K562 (cell line): ENCODE data around the gene RNF19B. TPM values are rescaled to one million over a fixed set of nuclear protein-coding genes. Genes with fewer than 3 reads are reported as not detected.

ENCODE experiments used
- ATAC-seq: fragments of 200-7000 bp; cut with Tn5 transposase; 3 replicates; pipeline ENCODE4 v1.9.1; 2020; ENCODE audit warnings: moderate library complexity
- BruUV-seq: library from RNA; stranded (reverse); fragments of 400-500 nt; replicated peaks from 2 replicates; lab custom pipeline; 2021; lab: Mats Ljungman, UMichigan
- CTCF ChIA-PET: fragments of 300-600 bp; formaldehyde crosslinking; extraction: SDS; loops from one replicate; lab custom pipeline; 2021; ENCODE audit warnings: low intra/inter-chr PET ratio; lab: Yijun Ruan, JAX
- POLR2A ChIA-PET: fragments of 300-600, 350-650 bp; sonication (Branson Sonifier 250); formaldehyde crosslinking; extraction: SDS; loops from one replicate; lab custom pipeline; 2021; ENCODE audit warnings: antibody characterized with exemption, inconsistent platforms; lab: Yijun Ruan, JAX
- DNase-seq, 4 experiments: peaks; one replicate each; pipeline versions ENCODE4 v3.0.0 to v3.0.0-alpha.2; 2011 to 2018; ENCODE audit warnings: low spot score in 3 of 4, mixed read lengths in 3 of 4; ENCODE audit errors: extremely low read depth in 1 of 4
- FAIRE-seq: peaks from 2 replicates; lab custom pipeline; 2011; peaks lifted over from hg19 to GRCh38; lab: Jason Lieb, UNC
- H2AFZ ChIP-seq: 2 replicates; pipeline ENCODE4 v1.6.0; 2011; ENCODE audit warnings: low read depth, low read length, control low read depth, inconsistent platforms
- H3K27ac ChIP-seq: fragments of 200-600 bp; 3 replicates; pipeline ENCODE4 v1.8.0; 2011; ENCODE audit warnings: low read depth, mild to moderate bottlenecking, control low read depth, inconsistent platforms, low read length, moderate library complexity, mixed read lengths; ENCODE audit errors: extremely low read depth
- H3K27me3 ChIP-seq, 2 experiments: fragments of 300-600 bp in 1 of 2; 2 replicates in 1 of 2; 3 replicates in 1 of 2; pipeline versions ENCODE4 v1.6.0 to v1.8.0; 2011; ENCODE audit warnings: inconsistent platforms in 2 of 2, low read length in 2 of 2, mild to moderate bottlenecking in 1 of 2, mixed read lengths in 1 of 2, moderate library complexity in 1 of 2; ENCODE audit not compliant: control insufficient read depth in 2 of 2, insufficient read depth in 2 of 2
- H3K36me3 ChIP-seq: fragments of 300-600 bp; 3 replicates; pipeline ENCODE4 v1.8.0; 2011; ENCODE audit warnings: mild to moderate bottlenecking, low read length, inconsistent platforms; ENCODE audit not compliant: control insufficient read depth, insufficient read depth
- H3K4me1 ChIP-seq, 2 experiments: fragments of 200-600 bp in 1 of 2; replicated peaks in 1 of 2; 2 replicates in 1 of 2; 3 replicates in 1 of 2; pipeline versions ENCODE4 v1.5.1 to v1.8.0; 2011; ENCODE audit warnings: inconsistent platforms in 2 of 2, low read length in 2 of 2, mild to moderate bottlenecking in 1 of 2, mixed read lengths in 1 of 2, moderate library complexity in 1 of 2; ENCODE audit not compliant: control insufficient read depth in 2 of 2, insufficient read depth in 2 of 2
- H3K4me2 ChIP-seq: 2 replicates; pipeline ENCODE4 v1.6.1; 2011; ENCODE audit warnings: low read length, control low read depth, inconsistent platforms, mixed read lengths; ENCODE audit not compliant: insufficient read depth
- H3K4me3 ChIP-seq: fragments of 200-600 bp; sonication (generic), shearing (Covaris generic); 2 replicates; pipeline ENCODE4 v1.5.1; 2016; ENCODE audit warnings: control low read depth, inconsistent platforms
- H3K79me2 ChIP-seq: fragments of 200-600 bp; 3 replicates; pipeline ENCODE4 v1.8.0; 2011; ENCODE audit warnings: low read length, inconsistent platforms; ENCODE audit not compliant: control insufficient read depth, insufficient read depth
- H3K9ac ChIP-seq, 2 experiments: 2 replicates each; pipeline versions ENCODE4 v1.6.0 to v1.6.1; 2011; ENCODE audit warnings: low read depth in 2 of 2, low read length in 2 of 2, control low read depth in 1 of 2, inconsistent platforms in 1 of 2, mild to moderate bottlenecking in 1 of 2, mixed read lengths in 1 of 2; ENCODE audit not compliant: insufficient read depth in 1 of 2
- H3K9me1 ChIP-seq: one replicate; pipeline ENCODE4 v1.6.0; 2011; ENCODE audit warnings: inconsistent platforms, mild to moderate bottlenecking, low read length, moderate library complexity; ENCODE audit not compliant: control insufficient read depth, insufficient read depth
- H3K9me3 ChIP-seq: replicated peaks from 2 replicates; pipeline ENCODE4 v1.5.1; 2011; ENCODE audit warnings: low read depth, low read length, inconsistent platforms; ENCODE audit not compliant: control insufficient read depth, insufficient read depth
- H4K20me1 ChIP-seq: replicated peaks from 2 replicates; pipeline ENCODE4 v1.6.1; 2011; ENCODE audit warnings: low read length, inconsistent platforms, mixed read lengths; ENCODE audit not compliant: control insufficient read depth, insufficient read depth
- ARID2 ChIP-seq: fragments of 450-650 bp; IDR thresholded peaks from 2 replicates; pipeline ENCODE4 v1.6.1; 2017; ENCODE audit warnings: antibody characterized with exemption, mild to moderate bottlenecking
- ATF1 ChIP-seq, 2 experiments: fragments of 450-650 bp in 1 of 2; IDR thresholded peaks; 2 replicates each; pipeline ENCODE4 v1.6.1; 2016; ENCODE audit warnings: missing compliant biosample characterization in 1 of 2, missing genetic modification characterization in 1 of 2
- GABPA ChIP-seq: fragments of 200-800 bp; sonication (Bioruptor generic); conservative IDR thresholded peaks from 2 replicates; pipeline ENCODE4 v1.6.1; 2016; ENCODE audit warnings: low read depth, missing genetic modification characterization, missing compliant biosample characterization
- HIVEP1 ChIP-seq: fragments of 250-450 bp; sonication (Bioruptor Pico); IDR thresholded peaks from 2 replicates; pipeline ENCODE4 v1.4.0; 2020; ENCODE audit warnings: mild to moderate bottlenecking
- LARP7 ChIP-seq: fragments of 450-650 bp; IDR thresholded peaks from 2 replicates; pipeline ENCODE4 v1.6.1; 2016
- NFE2L1 ChIP-seq: fragments of 450-650 bp; IDR thresholded peaks from 2 replicates; pipeline ENCODE4 v1.6.1; 2016; ENCODE audit warnings: missing genetic modification characterization, low read depth, mild to moderate bottlenecking, missing compliant biosample characterization, moderate library complexity, borderline replicate concordance
- NR2C1 ChIP-seq, 2 experiments: fragments of 450-650 bp; IDR thresholded peaks; 2 replicates each; pipeline ENCODE4 v1.6.1; 2017; ENCODE audit warnings: mild to moderate bottlenecking in 2 of 2, antibody characterized with exemption in 1 of 2, inconsistent platforms in 1 of 2, missing compliant biosample characterization in 1 of 2, missing genetic modification characterization in 1 of 2
- PHF21A ChIP-seq: fragments of 450-650 bp; IDR thresholded peaks from 2 replicates; pipeline ENCODE4 v1.6.1; 2017; ENCODE audit warnings: low read depth, borderline replicate concordance
- SRF ChIP-seq, 2 experiments: fragments of 250-450, 450-650 bp in 1 of 2; sonication (Bioruptor Pico) in 1 of 2; sonication (generic) in 1 of 2; formaldehyde crosslinking; IDR thresholded peaks; 2 replicates each; pipeline versions ENCODE4 v1.5.0 to v1.5.1; 2020 to 2022; ENCODE audit warnings: mild to moderate bottlenecking in 1 of 2, missing genetic modification reagents in 1 of 2
- ZBED1 ChIP-seq: IDR thresholded peaks from 2 replicates; pipeline ENCODE4 v1.6.1; 2014
- ZFP1 ChIP-seq: fragments of 450-650 bp; formaldehyde crosslinking; IDR thresholded peaks from 2 replicates; pipeline ENCODE4 v1.4.0; 2020; ENCODE audit warnings: mild to moderate bottlenecking, mixed read lengths
- ZNF668 ChIP-seq: fragments of 250-450 bp; sonication (Bioruptor Pico); IDR thresholded peaks from 2 replicates; pipeline ENCODE4 v1.8.0; 2022; ENCODE audit warnings: mild to moderate bottlenecking, inconsistent platforms
- WGBS: fragments of 100-300 bp; shearing (Covaris generic); methylation state at CpG from one replicate; pipeline ENCODE4 v1.1.6; 2016; ENCODE audit warnings: low coverage, mixed read lengths; ENCODE audit not compliant: insufficient coverage; ENCODE audit errors: missing lambda C conversion rate; 5-methylcytosine and 5-hydroxymethylcytosine counted together
- in situ Hi-C: fragments of 300-500 bp; cut with MboI; formaldehyde crosslinking; loops from 4 replicates; pipeline ENCODE4 v1.15.0; 2018; ENCODE audit warnings: inconsistent platforms, mixed read lengths
- intact Hi-C: fragments of 100-400 bp; cut with micrococcal nuclease; formaldehyde crosslinking; loops from 2 replicates; pipeline ENCODE4 v1.14.2; 2022
- polyA plus RNA-seq, 8 experiments: library from polyadenylated mRNA; depleted of rRNA in 4 of 8; stranded (reverse) in 5 of 8; unstranded in 3 of 8; fragments of >200 nt; fragmentation: Nextera tagmentation in 2 of 8; fragmentation: Illumina TruSeq in 1 of 8; extraction: Ambion mirVana in 2 of 8; extraction: Trizol in 1 of 8; gene quantifications; 2 replicates each; pipeline versions ENCODE4 v1.2.1 to v1.2.3, GENCODE V29; 2011 to 2014; ENCODE audit warnings: inconsistent platforms in 1 of 8, missing spikeins in 1 of 8
- total RNA-seq, 7 experiments: library from RNA; depleted of rRNA in 6 of 7; stranded (reverse); fragments of >200 nt in 6 of 7; fragmentation: Illumina TruSeq in 2 of 7; extraction: Trizol in 2 of 7; gene quantifications; 2 replicates each; pipeline versions ENCODE4 v1.2.1 to v1.2.3, GENCODE V29; 2011 to 2021; ENCODE audit warnings: low replicate concordance in 1 of 7
- TF ChIP-seq, protein P1 (sequence below), 2 experiments: fragments of 450-650 bp; formaldehyde crosslinking in 1 of 2; IDR thresholded peaks; 2 replicates each; pipeline versions ENCODE4 v1.4.0 to v1.6.1; 2014 to 2020; ENCODE audit warnings: mild to moderate bottlenecking in 2 of 2, borderline replicate concordance in 1 of 2, low read depth in 1 of 2

The RNF19B gene
- total and polyA plus RNA-seq, 9 of the 15 experiments (the other 6 are each of a cell fraction or from before 2014, with no cell fraction given): 2.6 to 14.9 (median 10.1) TPM

DNA sequence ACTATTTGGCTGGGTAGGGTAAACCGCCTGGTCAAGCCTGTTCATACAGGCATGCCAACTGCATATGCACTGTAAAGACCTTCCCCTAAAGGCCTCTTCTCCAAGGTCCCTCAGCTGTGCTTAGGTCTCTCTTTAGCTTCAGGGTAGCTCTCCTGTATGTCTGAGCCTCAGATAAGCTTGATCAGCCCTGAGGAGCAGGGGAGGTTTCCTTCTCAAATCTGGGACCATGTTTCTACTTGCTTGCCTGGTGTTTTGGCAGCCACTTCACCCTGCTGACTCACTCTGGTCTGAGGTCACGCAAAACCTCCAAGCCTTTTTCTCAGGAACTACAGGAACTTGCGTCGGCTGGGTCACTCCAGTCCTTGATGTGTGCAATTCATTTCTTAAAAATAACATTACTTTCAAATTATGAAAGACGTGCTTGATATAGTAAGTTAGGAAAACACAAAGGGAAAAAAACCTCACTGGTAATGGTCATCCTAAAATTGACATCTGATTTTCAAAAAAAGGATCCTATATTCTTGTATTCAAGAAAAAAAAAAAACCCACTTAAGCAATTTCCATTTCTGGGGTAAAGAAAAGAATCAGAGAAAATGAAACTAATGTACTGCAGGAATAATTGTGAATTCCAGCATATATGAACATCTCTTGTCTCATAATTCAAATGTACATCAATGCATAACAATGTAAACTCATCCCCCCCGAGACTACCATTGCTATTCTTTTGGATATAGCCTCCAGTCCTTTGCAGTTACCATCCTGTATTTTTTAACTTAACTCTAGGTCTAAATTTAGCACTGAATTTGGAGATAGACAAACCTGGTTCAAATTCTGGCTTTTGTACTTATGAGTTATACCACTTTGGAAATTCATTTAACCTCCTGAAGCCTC lies 24.8 kb upstream of the RNF19B start:
- peak; percentile 63 to 90 (median 70) for DNase-seq
- CTCF ChIA-PET: no interaction called here
- Histone ChIP-seq H2AFZ (no peak overlapping the region), H3K9me3 (no peaks in the 10 kb centered on the region), H3K4me1 (peaks cover 15 to 22% of the 10 kb centered on the region in 2 experiments), H3K36me3 (no peaks in the 10 kb centered on the region), H3K4me3 (no peak overlapping the region), H3K9me1 (no peaks in the 10 kb centered on the region), H3K79me2 (no peaks in the 10 kb centered on the region), H4K20me1 (no peaks in the 10 kb centered on the region; the same call in 1 of the 2 replicates), H3K4me2 (peak overlapping the region; percentile 27; the same call in 1 of the 2 replicates), H3K27me3 (no peaks in the 10 kb centered on the region), H3K27ac (peak overlapping the region; percentile 51; the same call in 2 of the 3 replicates), H3K9ac (peak overlapping the region in 1 of 2 experiments; percentile 11; a peak in 2 of 4 replicates)
- WGBS: 24% methylated on average over 6 of the region's 6 CpGs
- peak; percentile 90 for ATAC-seq
- no TSS peak for BruUV-seq
- FAIRE-seq: peak; percentile 98
- intact Hi-C loops: loop anchor here (1.0 kb wide), 1 partner anchor 25 kb away; the partner anchor contains the start of gene RNF19B
- POLR2A ChIA-PET: interaction anchor here (0.7 to 1.3 kb wide), 3 partner anchors 16 to 27 kb away, joined by 3 to 6 read pairs (median 3); partner anchors contain the start of gene RNF19B
- in situ Hi-C loops: no loop called here
- TF ChIP-seq NR2C1 (IDR thresholded peaks at IDR 0.05) (peak; percentile 44; the same call in 1 of the 2 replicates), NR2C1 (tag; IDR thresholded peaks at IDR 0.05) (peak; percentile 81), ZNF668 (no peak), ZBED1 (no peak), LARP7 (no peak), SRF (CRISPR knock-in tag; IDR thresholded peaks at IDR 0.05) (0 out of 4 replicates have a peak, but pooled peaks of 1 of the 2 experiments have one; percentile 25), ATF1 (CRISPR knock-in tag; IDR thresholded peaks at IDR 0.05) (no peak), ATF1 (tag; IDR thresholded peaks at IDR 0.05) (peak; percentile 58), PHF21A (peak; percentile 44; the same call in 1 of the 2 replicates), NFE2L1 (tag) (no peak), ZFP1 (CRISPR knock-in tag) (no peak), GABPA (tag) (peak; percentile 63), HIVEP1 (CRISPR knock-in tag) (no peak), ARID2 (no peak)
- TF ChIP-seq, protein P1, sequence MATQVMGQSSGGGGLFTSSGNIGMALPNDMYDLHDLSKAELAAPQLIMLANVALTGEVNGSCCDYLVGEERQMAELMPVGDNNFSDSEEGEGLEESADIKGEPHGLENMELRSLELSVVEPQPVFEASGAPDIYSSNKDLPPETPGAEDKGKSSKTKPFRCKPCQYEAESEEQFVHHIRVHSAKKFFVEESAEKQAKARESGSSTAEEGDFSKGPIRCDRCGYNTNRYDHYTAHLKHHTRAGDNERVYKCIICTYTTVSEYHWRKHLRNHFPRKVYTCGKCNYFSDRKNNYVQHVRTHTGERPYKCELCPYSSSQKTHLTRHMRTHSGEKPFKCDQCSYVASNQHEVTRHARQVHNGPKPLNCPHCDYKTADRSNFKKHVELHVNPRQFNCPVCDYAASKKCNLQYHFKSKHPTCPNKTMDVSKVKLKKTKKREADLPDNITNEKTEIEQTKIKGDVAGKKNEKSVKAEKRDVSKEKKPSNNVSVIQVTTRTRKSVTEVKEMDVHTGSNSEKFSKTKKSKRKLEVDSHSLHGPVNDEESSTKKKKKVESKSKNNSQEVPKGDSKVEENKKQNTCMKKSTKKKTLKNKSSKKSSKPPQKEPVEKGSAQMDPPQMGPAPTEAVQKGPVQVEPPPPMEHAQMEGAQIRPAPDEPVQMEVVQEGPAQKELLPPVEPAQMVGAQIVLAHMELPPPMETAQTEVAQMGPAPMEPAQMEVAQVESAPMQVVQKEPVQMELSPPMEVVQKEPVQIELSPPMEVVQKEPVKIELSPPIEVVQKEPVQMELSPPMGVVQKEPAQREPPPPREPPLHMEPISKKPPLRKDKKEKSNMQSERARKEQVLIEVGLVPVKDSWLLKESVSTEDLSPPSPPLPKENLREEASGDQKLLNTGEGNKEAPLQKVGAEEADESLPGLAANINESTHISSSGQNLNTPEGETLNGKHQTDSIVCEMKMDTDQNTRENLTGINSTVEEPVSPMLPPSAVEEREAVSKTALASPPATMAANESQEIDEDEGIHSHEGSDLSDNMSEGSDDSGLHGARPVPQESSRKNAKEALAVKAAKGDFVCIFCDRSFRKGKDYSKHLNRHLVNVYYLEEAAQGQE (IDR thresholded peaks at IDR 0.05; ENCODE audit: borderline replicate concordance): peak; percentile 83
- TF ChIP-seq, protein P1 (CRISPR knock-in tag; IDR thresholded peaks at IDR 0.05; ENCODE audit: low read depth): no peak
